HG02943 (cell line): ENCODE measurements around the gene SOBP.

ENCODE experiments used
- ATAC-seq: cut with Tn5 transposase; IDR thresholded peaks from one replicate; pipeline ENCODE4 v1.9.1; 2021; ENCODE audit warnings: mild to moderate bottlenecking, low read depth, moderate library complexity; ENCODE audit not compliant: unreplicated experiment

The SOBP gene

DNA sequence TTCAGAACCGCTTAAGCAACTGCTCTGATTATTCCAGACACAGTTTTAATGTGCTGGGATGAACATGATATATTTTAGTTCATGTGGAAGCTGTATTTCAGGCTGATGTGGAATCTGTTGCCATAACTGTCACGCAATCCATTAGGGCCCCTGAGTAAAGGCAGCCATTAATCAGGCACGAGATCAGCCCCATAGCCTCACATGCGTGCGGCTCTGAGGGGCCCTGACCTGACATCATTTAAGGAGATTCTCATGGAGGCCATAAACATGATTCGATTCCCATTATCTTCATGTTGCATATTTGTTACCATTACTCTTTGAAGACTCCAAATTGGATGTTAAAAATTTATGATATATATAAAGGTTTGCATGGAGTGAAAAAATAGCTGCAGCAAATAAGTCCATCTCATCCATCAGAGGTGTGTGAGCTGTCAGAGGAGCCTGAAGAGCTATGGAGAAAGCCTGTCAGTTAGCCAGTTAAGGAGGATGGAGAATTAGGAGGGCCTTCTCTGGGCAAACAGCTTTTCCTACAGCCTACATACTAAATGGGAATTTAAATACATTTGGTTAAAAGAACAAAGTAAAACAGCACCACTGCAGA, 89.6 kb downstream of the SOBP start:
- no peak for ATAC-seq

DNA sequence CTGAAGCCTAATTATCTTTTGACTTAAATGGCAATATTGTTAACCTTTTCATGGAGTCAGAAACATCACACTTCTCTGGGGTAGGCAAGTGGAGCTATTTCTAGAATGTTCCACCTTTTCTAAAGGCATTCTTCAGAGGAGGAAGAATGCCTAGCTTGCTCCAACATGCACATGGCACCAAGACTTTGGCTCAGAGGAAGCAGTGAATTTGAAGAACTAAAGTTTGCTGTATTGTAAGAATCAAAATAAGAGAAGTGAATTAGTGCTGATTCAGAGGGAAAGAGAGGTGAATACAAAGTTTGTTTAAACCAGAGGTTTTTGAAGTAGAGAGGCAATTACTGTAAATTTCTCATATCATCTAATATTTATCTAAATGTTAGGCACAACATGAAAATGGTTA, 92.2 kb downstream of the SOBP start:
- no peak for ATAC-seq

DNA sequence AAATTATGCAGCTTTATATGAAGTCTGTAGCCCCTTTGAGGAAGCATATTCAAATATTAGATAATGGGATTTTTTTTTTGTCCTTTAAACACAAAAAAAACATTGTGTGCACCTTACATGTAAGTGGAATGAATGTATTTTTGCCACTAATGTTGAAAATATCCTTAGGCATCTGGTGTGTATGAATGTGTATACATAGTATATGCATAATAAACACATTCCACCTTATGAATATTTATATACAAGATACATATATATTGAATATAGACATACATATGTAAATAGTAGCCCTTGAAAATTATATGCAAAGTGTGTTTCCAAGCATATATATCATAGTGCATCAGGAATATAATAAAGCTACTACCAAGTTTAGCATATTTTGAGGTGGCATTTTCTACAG, 94.8 kb downstream of the SOBP start:
- ATAC-seq, result no peak

DNA sequence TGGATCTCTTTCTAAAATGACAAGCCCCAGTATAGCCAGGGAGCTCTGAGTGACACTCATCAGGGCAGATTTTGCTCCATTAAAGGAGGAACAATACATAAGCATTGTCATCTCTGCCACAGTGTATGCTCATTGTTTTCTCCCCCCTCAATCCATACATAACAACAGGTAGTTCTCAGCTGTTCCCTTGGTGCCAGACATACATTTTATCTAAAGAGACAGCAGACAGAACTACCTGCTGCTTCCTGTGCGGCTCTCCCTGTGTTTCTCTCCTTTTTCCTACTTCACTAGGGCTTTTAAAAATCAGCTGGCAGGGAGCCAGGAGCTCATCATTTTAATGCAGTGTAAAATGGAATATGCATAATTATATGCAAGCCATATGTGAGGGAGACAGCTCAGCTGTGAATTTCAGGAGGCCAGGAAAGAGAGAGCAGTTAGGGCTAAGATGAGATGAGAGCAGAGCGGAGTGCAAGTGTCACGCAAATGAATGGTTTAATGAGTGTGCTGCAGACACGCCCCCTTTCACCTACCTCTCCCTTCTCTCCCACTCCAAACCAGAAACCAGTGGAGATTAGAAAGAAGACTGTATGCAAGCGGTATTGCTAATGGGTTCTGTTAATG, 96.0 kb downstream of the SOBP start:
- ATAC-seq, result no peak

DNA sequence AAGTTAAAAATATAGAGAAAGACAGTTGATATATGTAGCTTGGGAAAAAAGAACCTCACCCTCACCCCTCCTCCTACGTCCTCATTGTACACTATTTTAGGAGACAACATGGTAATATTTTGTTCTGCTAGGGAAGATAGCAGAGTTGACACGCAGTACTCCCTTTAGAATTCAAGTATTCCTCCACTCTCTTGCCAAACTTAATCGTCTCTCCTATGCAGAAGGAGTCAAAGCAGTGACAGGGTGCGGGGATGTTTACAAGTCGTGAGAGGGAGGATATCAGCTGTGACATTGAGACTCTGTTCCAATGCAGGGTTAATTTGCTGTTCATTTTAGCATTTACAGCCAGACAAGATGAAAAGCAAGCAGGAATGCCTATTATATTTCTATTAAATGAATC, 97.5 kb downstream of the SOBP start:
- ATAC-seq, result no peak

DNA sequence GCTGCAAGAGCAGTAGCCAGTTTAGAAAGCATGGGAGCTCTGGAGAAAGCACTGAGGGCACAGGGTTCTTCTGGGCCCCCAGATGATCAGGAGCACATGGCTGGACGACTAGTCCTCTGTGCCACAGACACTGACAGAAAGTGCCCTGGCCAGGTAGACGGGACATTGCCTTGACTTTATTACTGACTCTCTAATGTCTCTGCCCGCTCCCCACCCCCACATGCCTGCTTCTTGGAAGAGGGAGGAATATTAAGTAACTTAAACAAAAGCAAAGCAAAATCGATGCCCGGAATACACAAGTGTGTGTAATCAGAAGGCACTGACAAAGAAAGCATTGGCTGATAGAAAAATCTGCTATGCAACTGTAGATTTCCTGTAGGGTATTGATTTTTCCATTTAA, 99.3 kb downstream of the SOBP start:
- ATAC-seq, result no peak

DNA sequence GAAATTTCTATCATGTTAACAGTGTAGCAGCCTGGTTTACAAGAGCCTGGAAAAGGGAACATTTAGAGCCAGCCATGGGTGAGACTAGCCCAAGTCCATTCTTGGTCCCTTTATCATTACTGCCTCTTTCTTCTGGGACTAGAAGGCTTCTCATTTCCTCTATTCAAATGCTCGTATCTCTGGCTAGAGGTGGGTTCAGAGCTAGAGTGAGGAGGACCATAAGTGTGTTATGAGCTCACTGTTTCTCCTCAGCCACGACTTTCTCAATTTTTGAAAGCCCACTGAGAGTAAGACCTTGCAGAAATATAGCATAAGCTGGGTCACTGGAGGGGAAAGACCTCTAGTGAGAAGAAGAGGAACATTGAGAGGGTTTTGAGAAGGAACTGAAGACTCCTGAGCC, 100.0 kb downstream of the SOBP start:
- no peak for ATAC-seq

DNA sequence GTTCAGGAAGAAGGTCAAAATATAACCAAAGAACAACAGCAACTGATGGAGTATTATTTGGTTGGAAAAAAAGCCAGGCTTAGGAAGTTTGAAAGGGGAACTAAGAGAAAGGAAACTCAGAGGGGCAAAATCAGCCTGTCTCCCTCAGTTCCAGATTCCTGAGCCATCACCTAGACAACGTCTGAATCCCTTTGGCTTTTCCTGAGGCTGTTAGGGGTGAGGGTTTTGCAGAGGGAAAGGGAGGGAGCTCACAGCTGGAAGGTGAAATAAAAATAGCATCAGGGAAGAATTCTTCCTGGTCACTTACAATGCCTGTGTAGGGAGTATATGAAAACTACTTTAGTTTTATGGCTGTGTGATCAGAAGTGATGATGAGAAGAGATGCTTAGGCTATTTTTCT, 100.5 kb downstream of the SOBP start:
- ATAC-seq, result no peak

DNA sequence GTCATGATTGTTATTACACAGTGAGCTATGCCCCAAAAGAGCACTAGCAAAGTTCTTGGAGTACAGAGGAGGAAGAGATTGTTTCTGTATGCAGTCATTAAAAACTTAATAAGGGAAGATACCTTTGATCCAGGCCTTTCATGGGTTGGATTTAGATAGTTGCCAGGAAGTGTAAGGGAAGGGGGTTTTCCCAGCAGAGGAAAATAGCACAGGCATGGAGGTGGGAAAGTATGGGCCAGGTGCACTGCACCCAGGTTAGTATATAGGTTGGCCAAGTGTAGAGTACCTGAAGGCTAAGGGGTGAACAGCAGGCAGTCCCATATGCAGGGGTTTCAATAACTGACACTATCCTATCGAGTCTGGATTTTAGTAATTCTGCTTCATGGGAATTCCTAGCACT, 101.4 kb downstream of the SOBP start:
- no peak for ATAC-seq

DNA sequence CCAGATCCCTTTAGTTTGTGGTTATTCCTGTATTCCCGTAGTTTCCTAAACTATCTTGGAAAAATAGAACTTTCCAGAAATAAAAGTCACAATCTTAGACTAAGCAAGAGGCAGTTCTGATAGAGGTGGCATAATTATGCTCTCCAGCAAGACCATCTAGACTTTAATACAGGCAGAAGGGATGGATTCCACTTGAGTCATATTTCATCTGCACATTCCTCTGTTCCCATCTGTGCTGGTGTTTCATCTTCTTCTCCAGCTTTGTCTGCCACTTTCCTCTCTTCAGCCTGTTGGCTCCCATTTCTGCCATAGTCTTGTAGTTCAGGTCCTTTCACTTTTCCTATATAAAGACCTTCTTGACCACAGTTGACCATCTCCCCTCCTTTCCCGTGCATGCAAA, 102.9 kb downstream of the SOBP start:
- ATAC-seq, result no peak

DNA sequence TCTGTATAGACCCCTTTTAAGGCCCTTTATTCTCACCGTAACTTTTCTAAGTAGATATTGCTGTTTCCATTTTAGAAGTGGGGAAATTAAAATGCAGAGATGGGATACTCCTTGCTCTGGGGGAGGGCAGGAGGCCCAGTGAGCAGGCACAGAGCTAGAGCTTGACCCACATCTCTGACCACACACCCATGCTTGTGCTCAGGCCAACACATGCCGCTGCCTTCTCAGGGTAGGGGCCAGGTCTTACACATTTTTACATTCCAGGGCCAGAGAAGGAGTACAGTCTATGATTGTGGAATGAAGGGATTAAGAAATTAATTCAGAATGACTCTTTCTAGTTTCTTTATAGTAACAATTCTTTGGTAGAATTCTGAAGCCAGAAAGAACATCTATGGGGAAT, 104.8 kb downstream of the SOBP start:
- ATAC-seq, result no peak

DNA sequence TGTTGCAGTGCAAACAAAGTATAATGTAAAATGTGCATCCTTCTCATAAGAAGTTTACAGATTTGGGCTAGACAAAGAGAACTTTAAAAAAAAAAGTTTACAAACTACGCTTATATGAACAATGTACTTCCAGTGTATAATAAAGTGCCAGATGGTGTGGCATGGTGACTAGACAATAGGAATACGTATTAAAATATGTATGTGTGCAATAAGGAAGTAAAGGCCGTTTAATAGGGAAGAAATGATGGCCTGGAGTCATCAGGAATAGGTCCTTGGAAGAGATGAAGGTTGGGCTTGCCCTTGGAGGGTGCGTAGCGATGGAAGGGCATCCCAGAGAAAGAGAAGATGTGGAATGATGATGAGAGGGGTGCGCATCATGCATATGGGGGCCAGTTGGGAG, 108.2 kb downstream of the SOBP start:
- no peak for ATAC-seq

DNA sequence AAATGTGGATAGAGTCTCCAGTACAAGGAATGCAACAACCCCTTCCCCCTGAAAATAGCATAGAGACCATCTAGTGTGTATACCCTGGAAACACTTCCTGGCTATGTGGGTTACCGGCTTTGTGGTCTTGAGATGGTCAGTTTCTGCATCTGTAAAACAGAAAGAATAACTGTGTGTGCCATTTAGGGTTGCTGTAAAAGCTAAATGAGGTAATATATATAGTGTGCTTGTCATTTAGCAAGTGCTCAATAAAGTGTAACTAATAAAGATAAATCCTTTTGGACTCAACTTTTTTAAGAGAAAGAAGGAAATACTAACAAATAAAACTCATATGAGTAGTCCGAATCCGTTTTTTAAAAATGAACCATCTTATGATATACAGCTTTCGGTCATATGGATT, 109.1 kb downstream of the SOBP start:
- no peak for ATAC-seq

DNA sequence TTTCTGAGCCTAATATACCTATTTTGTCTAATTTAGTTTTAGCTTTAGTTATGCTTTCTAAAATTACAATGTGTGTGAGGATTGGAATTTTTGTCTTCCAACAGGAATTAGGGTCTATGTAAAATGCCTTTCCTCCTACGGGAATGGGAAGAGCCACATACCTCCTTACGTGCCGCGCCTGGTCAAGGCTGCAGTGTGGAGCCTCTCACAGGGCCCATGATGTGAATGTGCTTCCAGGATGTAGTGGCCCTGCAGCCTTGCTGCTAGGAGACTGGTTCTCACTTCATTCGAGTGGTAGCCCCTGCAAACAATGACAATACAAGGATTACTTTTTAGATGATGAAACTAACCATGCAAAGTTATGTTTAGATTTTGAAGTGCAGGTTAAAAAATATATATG, 110.2 kb downstream of the SOBP start:
- ATAC-seq, result no peak

DNA sequence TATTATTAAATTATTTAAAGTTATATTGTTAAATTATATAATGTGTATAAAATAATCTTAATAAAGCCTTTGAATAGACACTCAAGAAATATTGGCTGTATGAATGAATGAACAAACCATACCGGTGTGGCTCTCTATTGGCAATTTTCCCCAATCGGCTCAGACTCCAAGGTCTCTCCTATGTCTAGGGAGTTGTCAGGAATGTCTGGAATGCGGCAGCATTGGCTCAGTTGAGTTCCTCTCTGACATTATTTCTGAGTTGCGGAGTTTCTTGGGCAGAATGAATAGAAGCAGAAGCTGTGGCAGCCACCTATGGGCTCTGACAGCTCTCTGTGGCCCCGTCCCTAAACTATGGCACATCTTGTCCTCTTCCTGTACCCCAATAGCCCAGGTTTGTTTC, 111.0 kb downstream of the SOBP start:
- no peak for ATAC-seq

DNA sequence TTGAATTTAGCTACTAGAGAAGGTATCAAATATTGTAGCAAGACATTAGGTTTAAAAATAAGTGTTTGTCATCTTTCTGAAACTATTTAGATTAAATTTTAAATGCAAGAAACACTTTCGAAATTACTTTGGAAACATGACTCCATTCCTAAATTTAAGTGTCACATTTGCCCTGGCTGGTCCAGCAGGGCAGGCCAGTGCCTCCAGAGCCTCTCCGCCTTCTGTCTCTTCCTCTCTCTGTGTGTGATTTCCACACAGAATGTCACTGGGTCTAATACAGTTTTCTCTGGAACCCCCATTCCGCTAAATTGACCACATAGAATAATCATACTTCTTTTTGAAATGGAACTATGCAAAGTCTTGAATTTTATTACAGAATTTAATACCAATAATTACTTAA, 111.5 kb downstream of the SOBP start:
- ATAC-seq, result no peak

DNA sequence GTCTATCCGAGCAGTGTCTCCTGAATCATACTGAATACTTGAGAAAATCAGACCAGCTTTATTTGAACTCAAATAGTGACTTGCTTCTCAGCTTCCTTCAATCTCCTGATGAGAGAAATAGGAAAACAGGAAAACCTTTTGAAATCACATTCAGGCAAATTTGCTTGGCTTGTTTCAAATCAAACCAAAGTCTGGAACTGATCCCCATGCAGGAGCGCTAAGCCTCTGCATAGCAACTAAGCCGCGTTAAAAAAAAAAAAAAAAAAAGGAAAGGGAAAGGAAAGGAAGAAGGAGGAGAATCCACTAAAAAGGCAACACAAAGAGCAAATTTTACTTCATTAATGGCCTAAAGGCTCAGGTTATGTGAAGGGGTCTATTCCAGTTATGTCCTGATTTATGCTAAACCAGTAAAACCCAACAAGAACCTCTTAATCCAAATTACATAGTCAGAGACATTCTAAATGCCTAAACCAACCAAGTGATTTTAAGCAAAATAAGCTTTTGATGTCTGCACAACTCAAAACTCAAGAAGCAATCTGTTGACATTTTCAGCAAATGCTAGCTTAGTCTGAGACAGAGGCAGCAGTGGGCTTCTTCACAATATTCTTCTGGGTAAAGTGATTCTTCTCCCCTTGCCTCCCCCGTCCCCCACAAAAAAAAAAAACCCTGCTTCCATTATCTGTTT, 112.5 kb downstream of the SOBP start:
- no peak for ATAC-seq

DNA sequence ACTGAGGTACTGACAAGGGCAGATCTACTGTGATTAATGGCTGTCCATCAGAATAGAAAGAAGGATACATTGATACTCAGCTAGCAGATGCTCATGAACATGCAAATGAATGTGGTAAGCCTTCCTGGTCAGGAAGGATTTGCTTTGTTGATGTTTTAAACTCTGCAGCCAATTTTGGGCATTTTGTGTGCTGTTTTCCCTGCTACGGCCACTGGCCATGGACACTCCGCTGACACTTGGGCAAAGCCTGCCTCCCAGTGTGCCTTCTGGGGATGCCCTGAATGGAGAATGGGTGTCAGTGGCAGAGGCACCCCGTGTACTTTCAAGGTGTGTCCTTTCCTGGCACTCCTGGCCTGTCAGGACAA, 113.1 kb downstream of the SOBP start:
- no peak for ATAC-seq

DNA sequence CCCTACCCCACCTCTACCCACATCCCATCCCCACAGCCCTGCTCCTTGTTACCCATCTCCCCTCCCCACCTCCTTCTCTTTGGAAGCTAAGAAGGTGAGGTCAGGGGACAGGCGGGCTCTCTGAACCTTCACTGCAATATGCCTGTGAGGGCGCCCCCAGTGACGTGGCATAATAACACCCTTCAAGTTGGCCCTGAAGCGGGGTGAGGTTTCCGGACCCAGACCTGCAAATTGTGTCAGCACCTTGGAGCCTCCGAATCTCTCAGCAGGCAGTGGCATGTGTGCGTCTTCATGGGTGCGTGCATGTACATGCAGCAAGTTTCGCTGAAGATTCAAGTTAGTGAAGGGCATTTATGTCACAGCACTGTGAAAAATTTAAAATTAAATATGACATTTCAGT, 114.6 kb downstream of the SOBP start:
- ATAC-seq, result no peak

DNA sequence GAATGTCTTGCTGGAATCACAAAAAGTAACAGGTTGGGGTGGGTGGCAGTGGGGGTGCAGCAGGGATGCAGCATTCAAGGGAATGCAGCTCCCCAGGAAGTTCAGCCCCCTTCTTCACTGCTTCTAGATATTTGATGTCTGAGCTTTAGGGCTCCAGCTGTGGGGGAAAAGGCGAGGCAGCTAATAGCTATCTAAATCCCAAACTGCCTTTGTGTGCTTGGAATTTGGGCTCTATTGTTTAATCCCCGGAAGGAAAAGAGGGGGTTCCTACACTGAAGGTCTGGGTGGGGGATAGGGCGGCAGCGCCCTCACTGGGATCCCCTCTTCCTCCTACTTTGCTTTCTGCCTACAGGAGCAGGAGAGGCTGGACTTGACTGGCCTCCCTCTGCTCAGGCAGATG, 116.5 kb downstream of the SOBP start:
- no peak for ATAC-seq

DNA sequence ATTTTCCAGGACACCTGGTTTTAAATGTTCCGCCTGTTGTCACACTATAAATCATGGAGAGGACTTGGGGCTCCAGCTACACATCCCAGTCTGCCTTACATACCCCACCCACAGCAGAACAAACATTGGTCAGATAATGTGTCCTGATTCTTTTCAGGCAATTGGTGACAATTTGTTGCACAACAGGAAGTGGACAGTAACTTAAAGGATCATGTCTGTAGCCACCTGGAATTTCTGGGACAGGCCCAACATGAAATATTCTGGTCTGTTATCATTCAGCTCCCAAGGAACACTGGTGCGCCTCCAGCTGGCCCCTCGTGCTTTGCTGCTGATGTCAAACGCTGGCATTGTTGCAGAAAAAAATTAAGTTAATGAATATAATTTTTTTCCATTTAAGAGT, 117.2 kb downstream of the SOBP start:
- ATAC-seq, result no peak

DNA sequence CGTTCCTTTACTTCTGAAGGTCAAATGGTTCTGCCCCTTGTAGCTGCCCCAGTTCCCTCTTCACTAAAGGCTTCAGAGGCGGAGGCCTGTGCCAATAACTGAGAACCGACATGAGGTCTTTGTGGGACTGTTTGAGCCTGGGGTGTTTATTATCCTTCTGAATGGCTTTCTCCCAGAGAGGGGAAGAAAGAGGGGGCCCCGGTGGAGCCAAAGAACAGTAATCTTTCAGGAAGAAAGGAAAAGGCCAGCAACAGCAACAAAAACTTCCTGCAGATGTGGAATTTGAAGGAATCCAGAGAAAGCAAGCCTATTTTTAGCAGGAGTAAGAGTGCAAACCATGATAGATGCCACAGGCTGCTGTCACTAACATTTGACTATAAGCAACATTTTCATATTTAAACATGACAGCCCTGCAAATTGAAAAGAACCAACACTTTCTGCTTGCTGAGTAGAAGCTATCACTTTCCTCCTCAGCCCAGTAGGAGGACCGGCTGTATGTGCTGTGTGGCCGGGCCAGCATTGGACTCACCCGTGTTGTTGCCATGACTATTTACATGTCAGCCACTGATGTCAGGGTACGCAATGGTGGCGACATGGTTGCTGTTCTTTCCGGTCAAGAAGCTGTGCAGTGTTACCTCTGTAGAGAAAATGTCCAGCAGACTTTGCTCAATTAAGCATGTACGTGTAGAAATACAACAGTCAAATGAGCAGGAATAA, 121.3 kb downstream of the SOBP start:
- ATAC-seq, result no peak
